CD4-positive, alpha-beta T cell treated with Interleukin-15 for 4 hours (primary cell): ENCODE results near the gene SLC41A1.
A peak's percentile ranks its signal among the peaks of the same experiment; 100 is the strongest.
"Not testable (repeated sequence)": the region's sequence is repeated elsewhere in the genome, so short reads cannot be mapped to it uniquely, and the experiment has no call there.

ENCODE experiments used
- DNase-seq: peaks from one replicate; pipeline ENCODE4 v3.0.0-alpha.2; 2020; ENCODE audit warnings: low spot score

SLC41A1 gene

DNA sequence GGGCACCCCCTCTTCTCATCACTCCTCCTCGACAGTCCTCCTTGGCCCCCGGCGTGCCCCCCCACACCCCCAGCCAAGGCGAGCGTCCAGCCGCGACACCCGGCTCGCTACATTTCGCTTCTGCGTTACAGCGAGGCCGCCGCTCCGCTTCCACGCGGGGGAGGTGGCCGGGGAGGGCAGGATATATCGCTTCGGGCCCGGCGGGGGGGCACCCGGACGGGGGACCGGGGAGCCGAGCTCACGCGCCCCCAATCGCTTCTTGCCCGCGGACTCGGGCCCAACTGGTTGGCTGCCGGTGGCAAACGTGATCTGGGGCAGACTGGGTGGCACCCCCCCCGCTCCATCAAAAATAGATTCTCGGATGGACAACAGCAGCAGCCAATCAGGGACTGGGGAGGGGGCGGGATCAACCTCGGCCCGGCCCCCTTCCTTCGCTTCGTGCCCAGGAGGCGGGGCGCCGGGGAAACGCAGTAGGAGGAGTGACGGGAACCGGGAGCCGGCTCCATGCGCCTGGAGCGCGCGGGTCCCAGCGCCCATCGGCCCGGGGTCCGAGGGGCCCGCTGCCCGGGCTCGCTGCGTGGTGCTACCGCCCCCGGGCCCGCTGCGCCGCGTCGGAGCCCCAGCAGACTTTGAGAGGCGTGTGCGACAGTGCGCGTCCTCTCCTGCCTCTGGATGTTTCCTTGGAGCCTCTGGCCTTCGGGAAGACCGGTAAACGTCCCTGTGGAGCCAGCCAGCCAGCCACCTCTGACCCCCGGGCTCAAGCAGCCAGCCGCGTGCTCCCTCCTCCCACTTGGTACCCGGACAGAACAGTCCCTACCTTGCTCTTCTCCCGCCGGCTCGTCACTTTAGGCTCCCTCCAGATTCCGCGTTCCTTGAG, at the start of gene SLC41A1:
Gene SLC41A1 (minus strand): TSS at position 321 of the 877 bp plus-strand sequence. CDS start 2,757 bp downstream, outside the sequence.
- peak; percentile 93 for DNase-seq

- no peak for DNase-seq
Measured at GRCh38 chr1:205861540-205861939, 48.5 kb upstream of the SLC41A1 start.

DNA sequence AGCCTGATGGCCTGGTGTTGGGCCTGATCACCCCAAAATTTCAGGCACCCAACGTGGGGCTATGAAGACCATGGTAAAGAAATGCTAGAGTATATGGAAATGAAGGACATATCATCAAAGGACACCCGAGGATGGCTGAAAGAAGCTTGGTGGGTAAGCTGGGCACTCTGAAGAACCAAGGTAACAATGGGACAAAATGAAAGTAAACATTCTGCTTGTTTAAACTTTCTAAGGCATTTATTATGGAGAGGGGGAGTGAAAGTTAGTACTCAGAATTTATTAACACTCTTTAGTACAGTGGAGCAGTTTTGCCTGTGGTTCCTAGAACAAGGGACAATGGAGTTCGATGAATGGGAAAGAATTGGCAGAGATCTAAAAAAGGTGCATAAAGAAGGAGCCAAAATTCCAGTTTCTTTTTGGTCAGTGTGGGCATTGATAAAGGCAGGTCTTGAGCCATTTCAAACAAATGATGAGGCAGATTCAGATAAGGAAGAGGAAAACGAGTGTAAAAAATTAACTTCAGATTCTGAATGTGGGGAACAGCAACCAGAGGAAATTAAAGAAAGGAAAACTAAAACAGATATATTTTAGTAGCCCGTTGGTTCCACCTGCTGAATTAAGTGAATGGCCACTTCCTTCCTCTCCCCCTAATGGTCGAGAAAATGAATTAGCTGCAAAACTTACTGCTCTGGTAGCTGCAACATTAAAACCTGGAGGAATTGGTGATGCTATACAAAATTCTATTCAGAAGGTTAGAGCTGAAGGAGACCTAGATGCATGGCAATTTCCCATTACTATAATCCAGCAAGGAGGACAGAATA, 45.4 kb upstream of the SLC41A1 start:
- no peak for DNase-seq

- DNase-seq: not testable (repeated sequence)
Measured at GRCh38 chr1:205857501-205857900, 44.5 kb upstream of the SLC41A1 start.

DNA sequence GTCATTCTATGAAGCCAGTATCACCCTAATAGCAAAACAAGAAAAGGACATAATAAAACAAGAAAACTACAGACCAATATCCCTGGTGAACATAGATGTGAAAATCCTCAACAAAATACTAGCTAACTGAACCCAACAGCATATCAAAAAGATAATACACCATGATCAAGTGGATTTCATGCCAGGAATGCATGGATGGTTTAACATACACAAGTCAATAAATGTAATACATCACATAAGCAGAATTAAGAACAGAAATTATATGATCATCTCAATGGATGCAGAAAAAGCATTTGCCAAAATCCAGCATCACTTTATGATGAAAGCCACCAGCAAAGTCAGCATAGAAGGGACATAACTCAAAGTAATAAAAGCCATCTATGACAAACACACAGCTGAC, 43.4 kb upstream of the SLC41A1 start:
- DNase-seq: no peak

DNA sequence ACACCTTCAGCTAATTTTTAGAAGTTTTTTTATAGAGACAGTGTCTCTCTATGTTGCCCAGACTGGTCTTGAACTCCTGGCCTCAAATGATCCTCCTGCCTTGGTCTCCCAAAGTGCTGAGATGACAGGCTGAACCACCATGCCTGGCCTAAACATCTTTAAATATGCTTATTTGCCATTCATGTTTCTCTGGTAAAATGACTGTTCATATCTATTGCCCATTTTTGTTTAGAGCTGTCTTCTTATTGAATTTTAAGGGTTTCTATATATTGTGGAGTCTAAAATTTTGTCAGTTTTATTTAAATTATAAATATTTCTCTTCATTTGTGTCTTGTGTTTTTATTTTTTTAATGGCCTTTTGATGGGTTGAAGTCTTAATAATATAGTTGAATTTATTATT, 40.0 kb upstream of the SLC41A1 start:
- DNase-seq: no peak

DNA sequence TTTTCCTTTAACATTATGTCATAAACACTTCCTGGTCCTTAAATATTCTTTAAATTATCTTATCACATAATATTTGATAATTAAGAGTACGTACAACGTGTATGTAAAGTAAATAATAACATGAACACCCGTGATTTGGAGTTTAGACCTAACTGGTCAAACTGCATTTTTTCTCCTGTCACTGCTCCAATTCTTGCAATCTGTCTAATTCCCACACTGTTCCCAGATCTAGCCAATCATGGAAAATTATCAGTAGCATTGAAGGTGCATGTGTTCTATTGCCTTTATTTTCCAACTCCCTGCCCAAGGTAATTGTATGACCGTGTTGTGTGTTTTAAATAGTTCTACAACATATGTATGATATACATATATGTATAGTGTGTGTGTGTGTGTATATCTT, 39.0 kb upstream of the SLC41A1 start:
- no peak for DNase-seq

DNA sequence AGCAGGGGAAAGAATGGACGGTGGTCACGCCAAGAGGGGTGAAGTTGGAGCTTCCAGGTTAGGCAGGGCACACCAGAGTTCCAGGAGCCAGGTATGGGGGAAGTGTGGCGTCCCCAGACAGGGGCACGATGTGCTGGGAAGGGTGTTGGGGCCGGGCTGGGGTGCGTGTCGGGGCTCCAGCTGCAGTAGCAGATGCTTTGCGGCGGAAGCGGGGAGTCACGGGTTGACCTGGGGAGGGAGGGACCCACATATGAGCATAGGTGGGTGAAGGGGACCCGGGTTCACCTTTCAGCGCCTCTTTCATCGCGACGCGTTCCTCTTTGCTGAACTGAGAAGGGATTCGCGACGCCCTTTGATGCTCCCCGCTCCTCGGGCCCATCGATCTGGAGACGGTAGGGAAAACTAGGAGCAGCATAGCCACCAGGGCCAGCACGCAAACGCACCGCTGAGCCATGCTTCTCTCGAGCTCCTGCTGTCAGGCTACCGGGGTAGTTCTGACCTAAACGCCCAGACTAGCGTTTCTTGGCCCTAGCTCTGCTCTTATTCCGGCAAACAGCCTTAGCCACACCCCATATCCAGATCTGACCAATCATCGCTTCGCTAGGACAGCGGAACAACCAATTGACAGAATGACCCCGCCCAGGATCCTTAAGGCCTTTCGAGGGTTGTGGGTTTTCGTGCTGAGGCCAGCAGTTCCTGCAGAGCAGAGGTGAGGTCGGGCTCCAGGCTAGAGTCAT, 36.8 kb upstream of the SLC41A1 start, which contains the start of gene PM20D1:
Gene PM20D1 (minus strand): TSS at position 514 of the 737 bp plus-strand sequence. CDS start 60 bp downstream, at position 454.
- DNase-seq: peak; percentile 93

DNA sequence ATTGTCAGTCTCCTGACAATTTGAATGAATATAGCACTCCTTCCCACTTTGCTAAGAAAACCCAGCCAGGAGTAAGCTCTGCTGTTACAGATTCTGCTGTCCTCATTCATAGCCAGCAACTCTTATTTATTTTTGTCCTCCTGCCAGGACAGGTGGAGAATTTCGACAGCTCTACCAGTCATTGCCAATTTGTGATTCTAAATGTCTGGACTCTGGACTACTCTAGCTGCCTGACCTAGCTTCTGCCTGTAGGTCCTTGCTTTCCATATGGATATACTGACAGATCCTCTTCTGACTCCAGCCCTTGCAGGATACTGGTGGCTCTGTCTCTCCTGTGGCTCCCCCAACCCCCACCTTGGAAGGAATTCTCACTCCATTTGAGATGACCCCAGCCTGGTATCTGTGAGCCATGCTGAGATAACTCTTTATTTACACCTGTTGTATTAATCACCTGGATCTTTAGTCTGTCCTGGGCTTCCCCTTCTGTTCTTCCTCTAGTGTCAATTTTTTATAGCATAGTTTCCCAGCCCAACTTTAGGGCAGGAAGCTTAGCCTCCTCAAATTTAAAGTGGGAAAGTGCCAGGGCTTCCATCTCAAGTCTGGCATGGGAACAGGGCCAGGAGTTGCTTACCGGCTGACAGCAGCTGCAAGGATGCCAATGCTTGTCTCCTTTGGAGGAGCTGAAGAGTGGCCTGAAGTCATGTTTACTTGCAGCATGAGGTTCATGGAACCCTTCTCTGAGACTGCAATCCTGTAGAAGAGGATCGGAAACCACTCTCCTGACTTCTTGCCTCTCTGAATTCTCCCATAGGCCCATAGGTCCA, 30.2 kb upstream of the SLC41A1 start:
- DNase-seq: no peak

GRCh38 chr1:205842229-205842628, 29.2 kb upstream of the SLC41A1 start:
- no peak for DNase-seq

GRCh38 chr1:205840146-205840923, 27.3 kb upstream of the SLC41A1 start:
- DNase-seq: no peak

- no peak for DNase-seq
Measured at GRCh38 chr1:205837382-205837970, 24.5 kb upstream of the SLC41A1 start.

GRCh38 chr1:205834751-205835150, 21.8 kb upstream of the SLC41A1 start:
- no peak for DNase-seq

DNA sequence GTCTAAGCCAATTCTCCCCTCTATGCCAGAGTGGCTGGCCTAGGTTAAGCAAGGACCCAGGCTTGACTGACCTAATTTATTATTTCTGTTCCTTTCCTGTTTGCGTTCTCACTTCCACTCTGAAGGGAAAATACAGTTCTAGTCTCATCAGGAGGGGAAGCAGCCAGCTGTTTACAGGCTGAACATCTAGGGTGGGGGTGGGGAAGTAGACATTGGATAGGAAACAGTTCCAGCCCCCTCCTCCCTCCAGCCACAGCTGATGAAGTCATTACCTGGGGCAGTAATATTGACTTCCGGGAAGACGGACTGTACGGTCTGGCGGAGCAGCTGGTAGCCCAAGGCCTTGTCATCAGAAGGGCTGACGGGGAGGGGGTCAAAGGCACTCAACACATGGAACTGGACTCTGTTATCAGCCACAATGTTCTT, 19.3 kb upstream of the SLC41A1 start:
- no peak for DNase-seq

GRCh38 chr1:205827623-205828022, 14.6 kb upstream of the SLC41A1 start:
- DNase-seq: no peak

GRCh38 chr1:205826995-205827394, 14.0 kb upstream of the SLC41A1 start:
- no peak for DNase-seq

DNA sequence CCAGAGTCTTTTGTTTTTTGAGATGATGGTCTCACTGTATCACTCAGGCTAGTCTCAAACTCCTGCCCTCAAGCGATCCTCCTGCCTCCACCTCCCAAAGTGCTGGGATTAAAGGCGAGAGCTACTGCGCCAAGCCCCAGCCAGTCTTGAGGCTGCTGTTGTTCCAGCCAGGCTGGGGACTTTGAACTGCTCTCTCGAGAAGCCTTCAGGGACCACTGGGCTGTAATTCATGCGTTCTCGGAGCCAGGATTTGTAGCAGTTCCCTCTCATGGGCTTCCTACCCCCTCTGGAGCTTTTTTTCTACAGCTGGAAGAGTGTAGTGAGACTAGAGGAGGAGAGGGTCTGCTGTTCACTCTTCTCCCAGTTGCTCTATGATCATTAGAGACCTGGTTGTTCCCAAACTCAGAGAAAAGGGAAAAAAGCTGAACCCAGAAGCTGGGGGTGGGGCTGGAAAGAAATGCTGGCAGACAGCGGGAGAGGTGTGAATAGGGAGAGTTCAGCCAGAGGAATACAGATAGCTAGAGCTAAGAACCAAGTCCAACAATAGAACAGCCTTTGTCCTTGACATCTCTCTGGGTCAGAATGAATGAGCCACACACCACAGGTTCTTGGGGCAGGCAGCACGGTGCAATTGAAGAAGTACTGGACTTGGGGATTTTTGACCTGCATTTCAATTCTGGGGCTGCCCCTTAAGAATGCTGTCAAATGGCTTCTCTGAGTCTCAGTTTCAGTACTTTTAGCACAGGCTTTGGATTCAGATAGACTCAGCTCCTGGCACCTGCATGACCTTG, 13.2 kb upstream of the SLC41A1 start:
- no peak for DNase-seq

DNA sequence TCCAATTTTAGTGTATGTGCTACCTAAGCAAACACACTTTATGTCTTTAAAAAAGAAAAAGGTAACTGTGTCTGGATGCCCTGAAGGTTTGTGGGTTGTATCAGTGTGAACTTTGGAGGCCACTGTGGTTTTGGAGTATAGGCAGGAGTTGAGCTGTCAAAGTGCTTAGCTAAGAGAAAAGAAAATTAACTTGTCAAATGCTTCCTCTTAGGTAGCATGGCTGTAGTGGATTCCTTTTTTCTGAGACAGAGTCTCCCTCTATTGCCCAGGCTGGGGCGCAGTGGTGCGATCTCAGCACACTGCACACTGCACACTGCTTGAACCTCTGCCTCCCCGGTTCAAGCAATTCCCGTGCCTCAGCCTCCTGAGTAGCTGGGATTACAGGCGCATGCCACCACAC, 11.2 kb upstream of the SLC41A1 start:
- no peak for DNase-seq

- DNase-seq: not testable (repeated sequence)
Measured at GRCh38 chr1:205823260-205823659, 10.3 kb upstream of the SLC41A1 start.
